Choroid plexus epithelial cell (primary cell): ENCODE data around the gene C12orf43.

Experiments used
- DNase-seq: peaks from one replicate; pipeline ENCODE4 v3.0.0-alpha.2; 2010; ENCODE audit warnings: low read depth
- H3K4me3 ChIP-seq: 2 replicates; pipeline ENCODE4 v1.5.1; 2011; ENCODE audit warnings: low read depth, mild to moderate bottlenecking, control low read depth, low read length, moderate library complexity
- CTCF ChIP-seq: conservative IDR thresholded peaks from 2 replicates; pipeline ENCODE4 v1.5.1; 2011; ENCODE audit warnings: low read depth, mild to moderate bottlenecking, control low read depth, inconsistent platforms, low read length, moderate library complexity

Gene C12orf43

GRCh38 chr12:121003650-121004049, 12.6 kb downstream of the C12orf43 start:
- no peak for TF ChIP-seq CTCF
- no peak for DNase-seq

GRCh38 chr12:121001841-121002483, 14.3 kb downstream of the C12orf43 start:
- no peak overlapping the region for H3K4me3 ChIP-seq
- TF ChIP-seq CTCF: no peak
- no peak for DNase-seq

More at GRCh38 chr12:121003650-121004049, 12.6 kb downstream of the C12orf43 start:
- H3K4me3 ChIP-seq: no peak overlapping the region

DNA sequence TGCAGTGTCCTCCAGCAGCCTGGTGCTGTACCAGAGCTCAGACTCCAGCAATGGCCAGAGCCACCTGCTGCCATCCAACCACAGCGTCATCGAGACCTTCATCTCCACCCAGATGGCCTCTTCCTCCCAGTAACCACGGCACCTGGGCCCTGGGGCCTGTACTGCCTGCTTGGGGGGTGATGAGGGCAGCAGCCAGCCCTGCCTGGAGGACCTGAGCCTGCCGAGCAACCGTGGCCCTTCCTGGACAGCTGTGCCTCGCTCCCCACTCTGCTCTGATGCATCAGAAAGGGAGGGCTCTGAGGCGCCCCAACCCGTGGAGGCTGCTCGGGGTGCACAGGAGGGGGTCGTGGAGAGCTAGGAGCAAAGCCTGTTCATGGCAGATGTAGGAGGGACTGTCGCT, 15.2 kb downstream of the C12orf43 start:
- no peak for TF ChIP-seq CTCF
- no peak overlapping the region for H3K4me3 ChIP-seq
- DNase-seq: no peak

GRCh38 chr12:121000530-121000929, 15.8 kb downstream of the C12orf43 start:
- TF ChIP-seq CTCF: no peak
- H3K4me3 ChIP-seq: no peak overlapping the region
- DNase-seq: no peak

- peak; percentile 30 for DNase-seq
- H3K4me3 ChIP-seq: no peak overlapping the region
- no peak for TF ChIP-seq CTCF
These were observed 16.8 kb downstream of the C12orf43 start for GRCh38 chr12:120999191-121000120.

GRCh38 chr12:120998435-120998834, 17.9 kb downstream of the C12orf43 start:
- TF ChIP-seq CTCF: no peak
- no peak overlapping the region for H3K4me3 ChIP-seq

More at GRCh38 chr12:120998435-120998834, 17.9 kb downstream of the C12orf43 start:
- DNase-seq: no peak
